ENCODE data around the gene CA12.

The CA12 gene

GRCh38 chr15:63392361-63393009 lies 10.8 kb upstream of the CA12 start:
- DNase-seq (ENCODE audit: low read depth), result no peak
- no peak overlapping the region for H3K4me3 ChIP-seq (ENCODE audit: low read depth, low read length)
- no peak for TF ChIP-seq CTCF (IDR thresholded peaks at IDR 0.05; ENCODE audit: low read depth, low read length, missing control alignments)

- TF ChIP-seq CTCF (IDR thresholded peaks at IDR 0.05; ENCODE audit: low read depth, low read length, missing control alignments), result no peak
- H3K4me3 ChIP-seq (ENCODE audit: low read depth, low read length), result no peak overlapping the region
- no peak for DNase-seq (ENCODE audit: low read depth)
Observed at GRCh38 chr15:63391669-63392360, 10.2 kb upstream of the CA12 start.

- H3K4me3 ChIP-seq (ENCODE audit: low read depth, low read length), result no peak overlapping the region
- no peak for TF ChIP-seq CTCF (IDR thresholded peaks at IDR 0.05; ENCODE audit: low read depth, low read length, missing control alignments)
- no peak for DNase-seq (ENCODE audit: low read depth)
Observed at GRCh38 chr15:63390689-63391088, 9.0 kb upstream of the CA12 start.

GRCh38 chr15:63389902-63390670 lies 8.4 kb upstream of the CA12 start:
- no peak for TF ChIP-seq CTCF (IDR thresholded peaks at IDR 0.05; ENCODE audit: low read depth, low read length, missing control alignments)
- H3K4me3 ChIP-seq (ENCODE audit: low read depth, low read length), result no peak overlapping the region
- no peak for DNase-seq (ENCODE audit: low read depth)

- no peak for DNase-seq (ENCODE audit: low read depth)
- no peak for TF ChIP-seq CTCF (IDR thresholded peaks at IDR 0.05; ENCODE audit: low read depth, low read length, missing control alignments)
- H3K4me3 ChIP-seq (ENCODE audit: low read depth, low read length), result no peak overlapping the region
Observed at GRCh38 chr15:63388511-63388910, 6.9 kb upstream of the CA12 start.

- no peak overlapping the region for H3K4me3 ChIP-seq (ENCODE audit: low read depth, low read length)
- no peak for TF ChIP-seq CTCF (IDR thresholded peaks at IDR 0.05; ENCODE audit: low read depth, low read length, missing control alignments)
- no peak for DNase-seq (ENCODE audit: low read depth)
Observed at GRCh38 chr15:63387748-63388493, 6.3 kb upstream of the CA12 start.

All from GM12864 (cell line).